ENCODE results near the gene IQCN.
A peak's percentile ranks its signal among the peaks of the same experiment; 100 is the strongest.

IQCN gene

GRCh38 chr19:18231775-18232174, 42.5 kb downstream of the IQCN start:
- DNase-seq (ENCODE audit: low read depth in 2 of 2) = no peak

DNA sequence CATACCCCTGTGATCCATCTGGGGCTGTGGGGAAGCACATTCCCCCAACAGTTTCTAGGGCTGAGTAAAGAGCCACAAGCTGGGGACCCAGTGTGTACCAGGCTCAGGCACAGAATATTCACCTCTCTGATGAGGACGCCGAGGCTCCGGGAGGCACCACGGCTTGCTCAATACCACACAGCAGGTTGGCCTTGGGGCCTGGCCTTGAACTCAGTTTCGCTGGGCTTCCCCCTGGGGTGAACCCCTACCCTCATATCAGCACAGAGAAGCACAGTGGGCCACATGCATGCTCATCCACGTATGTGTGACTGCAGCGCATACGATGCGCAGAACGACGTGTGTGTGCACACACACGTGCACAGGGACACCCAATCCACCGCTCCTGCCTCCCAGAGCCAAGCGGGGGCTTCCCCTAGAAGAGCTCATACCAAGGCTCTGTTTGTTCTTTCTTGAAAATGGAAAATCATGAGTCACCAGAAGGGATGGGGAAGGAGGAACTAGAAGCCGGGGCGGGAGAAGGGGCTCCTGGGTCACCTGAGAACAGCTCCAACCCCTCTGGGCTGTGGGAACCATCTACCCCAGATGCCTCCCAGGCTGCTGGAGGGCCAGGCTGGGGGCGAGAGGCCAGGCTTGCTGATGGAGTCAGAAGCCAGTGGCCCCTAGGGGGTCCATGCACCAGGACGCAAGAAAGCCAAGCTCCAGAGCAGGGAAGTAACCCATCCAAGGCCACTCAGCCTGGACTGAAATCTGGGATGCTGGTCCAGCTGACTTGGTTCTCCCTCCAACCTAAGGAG, 43.1 kb downstream of the IQCN start:
- DNase-seq (ENCODE audit: low read depth in 2 of 2) = no peak

DNA sequence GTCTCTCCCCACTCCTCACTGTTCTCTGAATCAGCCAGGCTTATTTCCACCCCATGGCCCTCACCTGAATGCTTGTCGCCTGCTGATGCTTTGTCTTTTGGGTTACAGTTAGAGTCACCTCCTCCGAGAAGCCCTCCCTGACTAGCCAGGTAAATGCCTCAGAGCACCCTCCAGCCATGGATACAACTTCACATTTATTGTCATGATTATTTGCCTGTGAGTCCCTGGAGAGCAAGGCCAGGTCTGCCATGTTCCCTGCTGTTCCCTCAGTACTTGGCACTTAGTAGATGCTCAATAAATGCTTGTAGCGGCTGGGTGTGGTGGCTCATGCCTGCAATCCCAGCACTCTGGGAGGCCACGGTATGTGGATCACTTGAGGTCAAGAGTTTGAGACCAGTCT, 44.3 kb downstream of the IQCN start:
- DNase-seq (ENCODE audit: low read depth in 2 of 2) = no peak

DNA sequence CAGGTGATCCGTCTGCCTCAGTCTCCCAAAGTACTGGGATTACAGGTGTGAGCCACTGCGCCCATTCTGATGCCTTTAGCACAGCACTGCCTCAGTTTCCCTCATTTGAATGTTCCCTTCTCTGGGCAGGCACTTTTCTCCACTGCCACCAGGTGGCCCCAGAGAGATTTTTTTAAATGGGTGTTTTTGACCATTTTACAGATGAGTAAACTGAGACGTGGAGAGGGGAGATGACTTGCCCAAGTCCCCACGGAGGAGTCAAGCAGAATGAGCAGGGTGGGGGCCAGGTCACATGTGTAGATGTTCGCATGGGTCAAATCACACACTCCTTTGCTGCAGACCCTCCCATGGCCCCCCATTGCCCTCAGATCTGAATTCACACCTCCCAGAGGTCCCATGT, 44.8 kb downstream of the IQCN start:
- no peak for DNase-seq (ENCODE audit: low read depth in 2 of 2)

DNA sequence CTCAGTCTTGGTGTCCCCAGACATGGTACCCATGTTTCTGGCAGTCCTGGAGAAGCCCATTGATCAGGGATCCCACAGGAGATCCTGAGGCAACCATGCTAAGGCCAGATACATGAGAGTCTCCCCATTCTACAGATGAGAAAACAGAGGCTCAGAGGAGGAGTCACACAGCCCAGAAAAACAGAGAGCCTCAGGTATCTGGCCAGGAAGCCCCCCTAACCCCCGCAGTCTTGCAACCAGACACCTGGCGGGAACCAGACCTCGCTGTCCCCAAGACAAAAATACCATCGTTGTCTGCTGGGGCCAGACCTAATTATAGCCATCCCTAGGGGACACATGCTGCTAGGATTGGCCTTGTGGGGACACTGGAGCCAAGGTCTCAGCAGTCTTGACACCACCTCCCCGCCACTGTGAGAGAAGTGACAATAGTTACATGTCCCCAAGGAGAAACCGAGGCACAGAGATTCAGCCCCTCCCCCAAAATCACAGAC, 46.4 kb downstream of the IQCN start:
- no peak for DNase-seq (ENCODE audit: low read depth in 2 of 2)

DNA sequence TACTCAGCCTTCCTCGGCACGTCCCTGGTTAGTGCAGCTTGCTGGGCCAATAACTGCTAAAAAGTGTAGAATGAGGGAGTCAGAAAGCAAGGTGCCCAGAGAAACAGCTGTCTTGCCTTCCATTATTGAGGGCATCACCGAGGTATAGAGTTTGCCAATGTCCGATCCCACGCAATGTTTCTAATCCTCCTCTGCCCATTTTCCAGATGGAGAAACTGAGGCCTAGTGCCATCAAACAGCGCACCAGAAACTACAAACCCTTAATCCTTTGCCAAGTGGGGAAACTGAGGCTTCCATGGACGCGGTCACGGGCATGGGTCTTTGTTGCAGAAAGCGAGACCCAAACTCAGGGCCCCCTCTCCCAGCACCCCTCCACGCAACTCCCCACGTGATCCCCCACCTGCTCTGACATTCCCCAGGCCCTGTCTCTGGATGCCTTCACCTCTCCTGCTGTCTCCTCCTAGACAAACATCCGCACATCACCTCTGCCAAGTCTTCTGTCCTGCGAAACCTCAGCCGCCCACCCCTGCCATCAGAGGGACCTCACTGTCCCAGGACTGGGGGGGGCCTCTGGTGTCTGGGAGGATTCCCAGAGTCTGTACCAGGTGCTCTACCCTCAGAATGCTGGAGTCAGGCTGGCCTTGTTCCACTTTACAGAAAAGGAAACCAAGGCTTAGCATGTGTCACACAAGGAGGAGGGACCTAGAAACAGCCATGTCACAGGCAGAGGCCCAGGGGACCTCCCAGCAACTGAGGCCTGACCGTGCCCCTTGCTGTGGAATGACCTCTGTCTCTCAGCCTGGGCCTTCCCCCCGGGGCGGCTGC, 47.1 kb downstream of the IQCN start:
- DNase-seq (ENCODE audit: low read depth in 2 of 2) = no peak

GRCh38 chr19:18225702-18226468, 48.4 kb downstream of the IQCN start, which contains the start of gene PDE4C:
TSS of gene PDE4C (minus strand) at chr19:18226438. CDS start at chr19:18226415, 23 bp downstream.
- no peak for DNase-seq (ENCODE audit: low read depth in 2 of 2)

GRCh38 chr19:18225355-18225701, 48.9 kb downstream of the IQCN start:
- DNase-seq (ENCODE audit: low read depth in 2 of 2) = no peak

GRCh38 chr19:18224525-18225354, 49.5 kb downstream of the IQCN start:
- peak; percentile 89 to 96 for DNase-seq (ENCODE audit: low read depth in 2 of 2)

DNA sequence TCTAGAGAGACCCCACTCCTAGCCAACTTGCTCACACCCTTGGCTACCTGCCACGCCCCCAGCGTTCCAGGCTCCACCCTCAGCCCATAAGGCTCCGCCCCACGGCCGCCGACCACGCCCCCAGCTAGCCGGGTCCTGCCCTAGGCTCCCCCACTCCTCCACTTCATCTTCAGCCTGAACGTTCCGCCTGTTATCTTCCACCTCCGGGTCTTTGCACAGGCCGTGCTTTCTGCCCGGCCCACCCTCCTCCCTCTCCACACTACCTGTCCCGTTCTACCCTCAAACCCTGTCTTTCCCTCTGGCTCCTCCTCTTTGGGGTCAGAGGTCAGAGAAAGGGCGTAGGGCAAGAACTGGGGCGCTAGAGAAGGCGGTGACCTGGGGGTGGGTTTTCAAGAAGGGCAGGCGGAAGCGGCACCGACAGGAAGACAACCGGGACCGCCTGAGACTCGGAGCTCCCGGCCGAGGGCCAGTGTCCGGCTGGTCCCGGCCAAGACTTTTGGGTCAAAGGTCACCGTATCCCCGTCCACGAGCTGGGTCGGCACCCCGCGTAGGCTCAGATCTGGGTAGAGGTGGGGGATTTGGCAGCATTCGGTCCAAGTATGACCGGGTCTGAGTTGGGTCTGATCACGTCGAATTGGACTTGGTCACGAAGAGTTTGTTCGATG, 50.3 kb downstream of the IQCN start:
- no peak for DNase-seq (ENCODE audit: low read depth in 2 of 2)

GRCh38 chr19:18221815-18222725, 52.2 kb downstream of the IQCN start:
- DNase-seq (ENCODE audit: low read depth in 2 of 2) = no peak

- no peak for DNase-seq (ENCODE audit: low read depth in 2 of 2)
Observed at GRCh38 chr19:18220632-18221275, 53.5 kb downstream of the IQCN start.

- DNase-seq (ENCODE audit: low read depth in 2 of 2) = no peak
Observed at GRCh38 chr19:18219911-18220631, 54.2 kb downstream of the IQCN start.

GRCh38 chr19:18218600-18218999, 55.7 kb downstream of the IQCN start:
- no peak for DNase-seq (ENCODE audit: low read depth in 2 of 2)

DNA sequence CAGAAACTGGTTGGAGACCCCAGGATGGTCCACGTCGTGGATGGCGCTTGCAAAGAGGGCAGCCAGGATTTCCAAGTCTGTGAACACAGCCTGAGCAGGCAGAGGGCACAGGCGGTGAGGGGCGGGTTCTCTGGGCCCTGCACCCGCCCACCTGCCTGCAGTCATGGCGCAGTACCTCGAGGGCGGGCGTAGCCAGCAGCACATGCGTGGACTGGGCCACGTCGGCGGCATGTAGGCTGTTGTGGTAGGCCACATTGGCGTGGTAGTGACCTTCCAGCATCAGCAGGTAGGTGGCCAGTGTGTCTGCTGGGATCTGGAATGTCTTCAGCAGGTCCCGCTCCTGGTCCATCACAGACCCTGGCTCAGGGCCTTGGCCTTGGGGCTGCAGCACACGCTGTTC, 56.1 kb downstream of the IQCN start:
- DNase-seq (ENCODE audit: low read depth in 2 of 2) = no peak

DNA sequence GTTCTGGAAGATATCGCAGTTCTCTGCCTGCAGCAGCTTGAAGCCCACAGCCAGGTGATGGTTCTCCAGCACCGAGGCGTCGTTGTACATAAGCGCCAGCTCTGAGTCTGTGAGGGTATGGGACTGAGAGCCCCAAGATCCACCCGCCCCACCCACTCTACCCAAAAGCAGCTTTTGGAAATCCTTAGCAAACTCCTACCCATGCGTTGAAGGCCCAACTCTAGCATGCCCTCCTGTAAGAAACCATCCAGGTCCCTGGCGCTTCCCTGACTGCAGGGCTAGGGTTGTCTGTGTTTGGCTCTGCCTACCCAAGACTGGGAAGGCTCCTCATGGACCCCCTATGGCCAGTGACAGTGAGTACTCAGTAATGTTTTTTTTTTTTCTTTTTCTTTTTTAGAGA, 57.5 kb downstream of the IQCN start:
- DNase-seq (ENCODE audit: low read depth in 2 of 2) = no peak

DNA sequence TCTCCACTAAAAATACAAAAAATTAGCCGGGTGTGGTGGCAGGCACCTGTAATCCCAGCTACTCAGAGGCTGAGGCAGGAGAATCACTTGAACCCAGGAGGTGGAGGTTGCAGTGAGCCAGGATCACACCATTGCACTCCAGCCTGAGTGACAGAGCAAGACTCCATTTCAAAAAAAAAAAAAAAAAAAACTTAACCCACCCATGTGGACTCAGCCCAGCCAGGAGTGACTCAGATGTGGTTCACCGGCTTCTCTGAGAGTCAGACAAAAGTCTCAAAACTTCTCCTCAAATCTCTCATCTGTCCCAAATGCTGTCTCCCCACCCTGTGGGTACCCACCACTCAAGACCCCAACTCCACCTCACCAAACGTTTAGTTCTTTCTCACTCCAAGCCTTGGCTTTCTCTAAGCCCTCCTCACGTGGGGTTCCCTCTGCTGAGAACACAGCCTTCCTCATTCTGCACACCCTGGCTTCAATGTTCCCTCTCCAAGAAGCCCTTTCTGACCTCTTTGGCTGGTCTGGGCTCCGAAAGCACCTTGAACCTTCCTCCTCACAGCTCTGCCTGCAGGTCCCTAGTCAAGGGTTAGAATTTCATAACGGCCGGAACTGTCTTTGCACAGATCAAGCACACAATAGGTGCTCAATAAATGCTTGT, 59.3 kb downstream of the IQCN start:
- DNase-seq (ENCODE audit: low read depth in 2 of 2) = no peak

DNA sequence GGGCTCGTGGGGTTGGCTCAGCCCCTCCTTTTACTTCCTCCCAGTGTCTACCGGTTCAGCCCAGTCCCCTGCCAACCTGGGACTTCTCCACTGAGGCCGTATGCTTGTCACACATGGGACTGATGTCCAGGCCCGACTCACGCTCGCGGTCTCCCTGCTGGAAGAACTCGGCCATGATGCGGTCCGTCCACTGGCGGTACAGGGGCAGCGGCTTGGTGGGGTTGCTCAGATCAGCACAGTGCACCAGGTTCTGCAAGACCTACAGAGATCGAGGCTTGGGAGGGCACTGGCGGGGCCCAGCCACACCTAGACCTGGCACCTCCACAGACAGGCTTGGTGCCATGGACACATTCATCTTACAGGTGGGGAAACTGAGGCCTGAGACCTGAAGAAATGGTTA, 62.6 kb downstream of the IQCN start:
- DNase-seq (ENCODE audit: low read depth in 2 of 2) = no peak

Measured in activated CD4-positive, alpha-beta T cell treated with anti-CD3 and anti-CD28 coated beads for 24 hours (primary cell).